Neuron (in vitro differentiated cells): ENCODE results near the gene APOC3.

ENCODE experiments used
- H2AFZ ChIP-seq: one replicate; pipeline ENCODE4 v1.6.1; 2013; ENCODE audit warnings: low read depth, mild to moderate bottlenecking, inconsistent platforms, low read length, moderate library complexity
- H3K27me3 ChIP-seq: one replicate; pipeline ENCODE4 v1.6.1; 2013; ENCODE audit warnings: low read length; ENCODE audit not compliant: insufficient read depth
- H3K36me3 ChIP-seq: one replicate; pipeline ENCODE4 v1.6.1; 2013; ENCODE audit warnings: low read length; ENCODE audit not compliant: insufficient read depth
- H3K4me1 ChIP-seq: one replicate; pipeline ENCODE4 v1.6.1; 2013; ENCODE audit warnings: low read length; ENCODE audit not compliant: insufficient read depth
- H3K4me3 ChIP-seq: 2 replicates; pipeline ENCODE4 v1.5.1; 2013; ENCODE audit warnings: mild to moderate bottlenecking, low read length, moderate library complexity
- H3K9me3 ChIP-seq: one replicate; pipeline ENCODE4 v1.6.1; 2013; ENCODE audit warnings: low read length

The APOC3 gene

DNA sequence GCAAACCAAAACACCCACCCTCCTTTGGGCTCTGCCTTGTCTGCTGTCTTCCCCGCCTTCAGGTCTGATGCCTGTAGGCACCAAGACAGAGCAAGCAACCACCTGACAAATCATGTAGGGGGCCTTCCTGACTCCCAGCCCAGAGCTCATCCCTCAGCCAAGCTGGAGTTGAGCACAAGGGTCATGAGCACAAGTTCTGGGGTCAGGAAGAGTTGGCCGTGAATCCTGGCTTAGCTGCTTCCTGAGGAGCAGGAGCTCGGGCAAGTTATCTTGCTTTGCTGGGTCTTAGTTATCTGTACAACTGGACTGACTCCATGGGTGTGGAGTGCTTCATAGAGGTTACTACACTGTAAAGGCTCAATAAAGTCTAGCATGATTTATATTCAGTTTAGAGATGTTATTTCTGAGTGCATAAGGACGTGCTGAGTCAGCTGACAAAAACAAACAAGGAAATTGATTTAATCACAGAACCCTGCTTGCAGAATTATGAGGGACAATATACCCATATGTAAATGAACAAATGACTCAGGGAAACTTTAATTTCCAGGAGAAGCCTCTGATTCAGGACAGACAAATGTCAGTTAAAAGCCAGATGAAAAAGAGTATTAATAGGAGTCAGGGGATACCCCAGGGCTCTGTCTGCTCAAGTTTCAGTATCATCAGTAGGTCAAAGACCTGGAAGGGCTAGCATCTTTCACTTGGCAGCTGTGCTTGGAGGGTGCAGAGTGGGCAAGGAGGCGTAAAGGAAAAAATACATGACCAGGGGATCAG, 22.7 kb downstream of the APOC3 start:
- Histone ChIP-seq H2AFZ (no peak overlapping the region), H3K27me3 (no peaks in the 10 kb centered on the region), H3K4me3 (no peak overlapping the region), H3K9me3 (no peaks in the 10 kb centered on the region), H3K36me3 (peaks cover 46% of the 10 kb centered on the region), H3K4me1 (no peaks in the 10 kb centered on the region)

DNA sequence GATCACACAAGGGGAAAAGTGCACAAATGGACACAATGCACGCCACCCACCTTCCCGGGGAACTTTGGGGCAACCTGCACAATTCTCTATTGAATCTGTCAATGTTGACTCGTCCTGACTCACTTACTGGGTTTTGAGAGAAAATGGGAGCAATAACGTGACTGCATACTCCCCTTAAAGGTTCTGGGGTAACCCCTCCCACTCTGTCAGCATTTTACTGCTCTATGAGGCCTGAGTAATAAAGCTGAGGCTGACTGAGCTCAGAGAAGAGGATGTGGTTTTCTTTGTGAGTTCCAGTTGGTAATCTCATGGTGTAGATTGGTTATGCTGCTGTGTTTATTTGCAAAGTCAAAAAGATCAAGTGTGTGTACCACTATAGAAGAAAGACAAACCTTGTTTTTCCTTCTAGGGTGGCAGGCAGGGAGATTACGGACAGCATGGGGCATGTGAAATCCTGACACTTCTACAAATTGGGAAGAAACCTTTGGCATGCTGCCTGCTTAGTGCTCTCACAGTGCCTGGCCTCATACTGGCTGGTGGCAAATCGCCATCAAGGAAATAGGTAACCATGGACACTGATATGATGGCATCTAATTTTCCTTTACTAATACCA, 23.9 kb downstream of the APOC3 start:
- Histone ChIP-seq H3K9me3 (no peaks in the 10 kb centered on the region), H3K36me3 (peaks cover 51% of the 10 kb centered on the region), H3K4me3 (no peak overlapping the region), H2AFZ (no peak overlapping the region), H3K4me1 (no peaks in the 10 kb centered on the region), H3K27me3 (no peaks in the 10 kb centered on the region)

DNA sequence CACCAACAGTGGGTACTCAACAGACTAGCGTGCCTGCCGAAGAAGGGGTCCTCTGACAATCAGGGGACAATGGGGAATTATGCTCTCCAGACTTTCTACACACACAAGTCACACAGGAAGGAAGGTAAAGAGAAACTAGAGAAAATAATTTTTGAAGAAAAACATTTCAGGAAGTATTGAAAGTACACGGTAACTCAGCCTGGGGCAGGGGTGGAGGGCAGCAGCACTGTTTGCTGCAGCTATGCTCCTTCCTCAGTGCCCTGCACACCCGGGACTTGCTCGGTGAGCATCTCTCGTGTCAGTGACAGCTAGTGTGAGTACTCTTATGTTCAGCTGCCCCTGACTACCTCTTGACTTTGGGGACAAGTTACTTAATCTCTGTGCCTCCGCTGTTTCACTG, 25.7 kb downstream of the APOC3 start:
- Histone ChIP-seq H3K4me1 (no peaks in the 10 kb centered on the region), H3K36me3 (peaks cover 53% of the 10 kb centered on the region), H3K4me3 (no peak overlapping the region), H3K27me3 (no peaks in the 10 kb centered on the region), H3K9me3 (no peaks in the 10 kb centered on the region), H2AFZ (no peak overlapping the region)

DNA sequence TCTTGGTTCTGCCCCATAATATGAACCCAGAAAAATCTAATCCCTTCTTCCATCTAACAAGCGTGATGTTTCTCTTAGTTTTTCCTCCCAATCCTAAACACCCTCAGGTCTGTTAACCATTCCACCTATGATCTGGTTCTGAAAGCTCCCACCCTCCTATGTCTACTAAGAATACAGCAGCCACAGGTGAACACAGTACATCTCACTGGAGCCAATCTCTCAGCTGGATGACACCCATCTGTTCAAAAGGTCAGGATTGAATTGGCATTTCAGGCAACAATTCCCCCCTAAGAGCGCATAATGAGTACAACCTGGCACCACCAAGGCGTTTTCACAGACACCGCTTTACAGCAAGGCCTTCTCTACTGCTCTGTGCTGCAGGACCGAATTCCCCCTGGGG, 26.7 kb downstream of the APOC3 start:
- no peaks in the 10 kb centered on the region for H3K9me3 ChIP-seq
- peaks cover 62% of the 10 kb centered on the region for H3K36me3 ChIP-seq
- no peak overlapping the region for H2AFZ ChIP-seq
- H3K4me3 ChIP-seq, result no peak overlapping the region
- no peaks in the 10 kb centered on the region for H3K4me1 ChIP-seq
- no peaks in the 10 kb centered on the region for H3K27me3 ChIP-seq

DNA sequence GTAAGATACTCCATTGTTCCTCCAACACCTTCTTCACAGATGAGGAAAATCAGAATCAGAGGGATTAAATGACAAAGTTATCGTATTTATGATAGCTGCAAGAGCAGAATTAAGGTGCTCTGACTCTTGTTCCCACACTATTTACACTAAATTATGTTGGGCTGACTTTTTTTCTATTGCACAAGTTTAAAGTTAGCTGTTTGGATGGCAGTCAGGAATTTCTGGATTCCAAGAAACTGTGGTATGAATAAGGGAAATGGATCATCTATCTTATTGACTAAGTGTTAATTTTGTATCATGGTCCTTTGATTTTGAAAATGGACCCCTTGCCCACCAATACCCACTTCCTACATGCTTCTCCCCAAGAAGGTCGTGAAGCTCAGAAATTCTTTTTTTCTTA, 27.6 kb downstream of the APOC3 start:
- no peaks in the 10 kb centered on the region for H3K4me1 ChIP-seq
- no peaks in the 10 kb centered on the region for H3K9me3 ChIP-seq
- peaks cover 69% of the 10 kb centered on the region for H3K36me3 ChIP-seq
- H3K4me3 ChIP-seq, result no peak overlapping the region
- no peak overlapping the region for H2AFZ ChIP-seq
- H3K27me3 ChIP-seq, result no peaks in the 10 kb centered on the region

DNA sequence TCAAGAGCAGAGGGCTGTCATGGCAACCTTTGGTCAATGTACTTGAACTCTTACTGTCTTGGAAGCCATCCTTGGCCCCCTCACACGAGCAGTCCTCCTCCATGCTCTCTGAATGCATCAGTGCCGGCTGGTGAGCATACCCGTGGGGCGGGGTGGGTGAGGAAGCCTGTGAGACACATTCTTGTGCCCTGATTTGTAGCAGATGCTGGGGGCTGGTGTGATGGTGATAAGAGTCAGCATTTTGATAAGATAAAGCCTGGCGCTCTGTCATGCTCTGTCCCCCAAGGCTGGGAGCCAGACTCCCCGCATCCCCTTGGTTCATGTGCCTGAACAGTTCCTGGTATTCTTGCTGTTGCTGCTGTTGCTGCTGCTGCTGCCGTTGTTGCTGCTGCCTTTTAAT, 28.2 kb downstream of the APOC3 start:
- Histone ChIP-seq H3K36me3 (peaks cover 68% of the 10 kb centered on the region), H3K4me1 (no peaks in the 10 kb centered on the region), H3K9me3 (no peaks in the 10 kb centered on the region), H3K4me3 (no peak overlapping the region), H2AFZ (no peak overlapping the region), H3K27me3 (no peaks in the 10 kb centered on the region)

DNA sequence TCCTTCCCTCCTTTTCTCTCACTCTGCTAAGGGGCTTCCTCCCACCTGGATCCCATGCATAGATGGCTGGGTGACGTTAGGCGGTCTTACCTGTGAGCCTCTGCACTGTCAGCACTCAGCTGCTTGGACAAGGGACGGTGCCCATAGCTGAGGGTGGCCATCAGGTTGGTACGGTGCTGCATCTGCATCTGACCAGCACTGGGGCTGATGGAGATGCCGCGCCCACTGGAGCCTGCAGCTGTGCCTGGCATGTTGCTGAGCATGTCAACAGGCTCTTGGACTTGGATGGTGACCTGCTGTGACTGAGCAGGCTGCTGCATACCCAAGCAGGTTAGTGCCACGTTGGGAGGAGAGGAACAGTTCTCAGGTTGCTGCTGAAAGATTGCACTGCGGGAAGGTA, 29.5 kb downstream of the APOC3 start:
- Histone ChIP-seq H3K9me3 (no peaks in the 10 kb centered on the region), H3K4me3 (no peak overlapping the region), H3K4me1 (no peaks in the 10 kb centered on the region), H3K36me3 (peaks cover 67% of the 10 kb centered on the region), H2AFZ (no peak overlapping the region), H3K27me3 (no peaks in the 10 kb centered on the region)

DNA sequence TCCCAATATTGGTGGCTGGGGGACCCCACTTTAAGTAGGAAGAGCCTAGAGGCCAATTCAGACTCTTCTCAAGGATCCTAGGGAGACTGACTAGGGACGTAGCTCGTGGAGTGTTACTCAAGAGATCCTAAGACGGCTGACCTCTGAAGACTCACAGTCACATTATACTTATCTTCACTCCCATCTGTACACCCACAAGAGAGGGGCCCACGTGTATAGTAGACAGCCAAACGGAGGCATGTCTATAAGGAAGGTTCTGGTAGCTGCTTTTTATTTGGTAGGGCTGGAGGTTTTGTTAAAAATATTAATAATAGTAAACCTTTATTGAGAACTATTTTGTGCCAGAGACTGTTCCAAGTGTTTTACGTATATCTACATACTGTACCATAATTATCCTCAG, 30.6 kb downstream of the APOC3 start:
- Histone ChIP-seq H3K9me3 (no peaks in the 10 kb centered on the region), H3K36me3 (peaks cover 71% of the 10 kb centered on the region)

DNA sequence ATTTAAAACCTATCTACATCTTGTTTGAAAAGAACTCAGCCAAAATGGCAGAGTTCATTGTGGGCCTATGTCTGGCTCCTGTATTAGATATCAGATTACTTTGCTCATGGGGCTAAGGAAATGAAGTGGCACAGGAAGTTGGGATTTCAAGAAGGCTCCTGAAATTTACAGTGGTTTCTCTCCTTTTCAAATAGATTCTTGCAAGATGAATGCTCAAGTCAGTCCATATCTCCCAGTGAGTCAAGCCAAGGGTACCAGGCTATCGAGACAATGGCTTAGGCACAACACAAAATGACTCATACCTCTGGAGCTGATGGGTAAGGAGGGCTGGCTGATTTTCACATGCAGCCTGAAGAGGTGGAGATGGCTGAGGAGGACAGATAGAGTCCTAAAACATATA, 31.8 kb downstream of the APOC3 start:
- H3K27me3 ChIP-seq, result no peaks in the 10 kb centered on the region
- H3K4me1 ChIP-seq, result no peaks in the 10 kb centered on the region
- H2AFZ ChIP-seq, result no peak overlapping the region
- no peak overlapping the region for H3K4me3 ChIP-seq
- peaks cover 75% of the 10 kb centered on the region for H3K36me3 ChIP-seq
- no peaks in the 10 kb centered on the region for H3K9me3 ChIP-seq

More for the DNA sequence above, 30.6 kb downstream of the APOC3 start:
- Histone ChIP-seq H3K4me3 (no peak overlapping the region), H3K27me3 (no peaks in the 10 kb centered on the region), H3K4me1 (no peaks in the 10 kb centered on the region), H2AFZ (no peak overlapping the region)

DNA sequence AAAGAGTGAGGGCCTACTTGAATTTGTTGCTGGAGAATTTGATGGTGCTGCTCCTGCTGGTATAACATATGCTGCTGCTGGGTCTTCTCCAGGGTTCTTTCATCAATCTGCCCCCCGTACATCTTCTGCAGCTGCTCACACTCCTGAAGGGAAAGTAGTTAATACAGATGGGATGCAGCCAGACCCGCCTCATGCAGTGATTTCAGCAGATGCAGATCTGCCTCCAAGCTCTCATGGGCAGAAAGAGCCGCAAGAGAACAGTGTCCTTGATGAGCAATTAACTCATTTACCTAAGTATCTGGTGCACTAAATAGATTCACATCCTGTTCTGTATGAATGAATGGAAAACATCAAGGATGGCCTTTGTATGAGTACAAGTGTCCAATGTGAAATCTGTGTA, 32.5 kb downstream of the APOC3 start:
- peaks cover 77% of the 10 kb centered on the region for H3K36me3 ChIP-seq
- no peaks in the 10 kb centered on the region for H3K9me3 ChIP-seq
- H3K4me1 ChIP-seq, result no peaks in the 10 kb centered on the region
- H2AFZ ChIP-seq, result no peak overlapping the region
- H3K4me3 ChIP-seq, result no peak overlapping the region
- no peaks in the 10 kb centered on the region for H3K27me3 ChIP-seq

DNA sequence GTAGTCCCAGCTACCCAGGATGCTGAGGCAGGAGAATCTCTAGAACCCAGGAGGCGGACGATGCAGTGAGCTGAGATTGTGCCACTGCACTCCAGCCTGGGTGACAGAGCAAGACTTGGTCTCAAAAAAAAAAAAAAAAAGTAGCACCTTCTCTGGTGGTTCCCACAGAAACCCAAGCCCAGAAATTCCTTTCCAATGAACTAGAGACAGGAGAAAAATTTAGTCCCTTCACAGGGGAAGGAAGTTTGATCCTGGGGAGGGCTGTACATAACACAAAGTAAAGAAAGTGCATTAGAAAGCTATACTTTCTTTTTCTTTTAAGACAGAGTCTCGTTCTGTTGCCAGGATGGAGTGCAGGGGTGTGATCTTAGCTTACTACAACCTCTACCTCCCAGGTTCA, 33.2 kb downstream of the APOC3 start:
- Histone ChIP-seq H3K36me3 (peaks cover 78% of the 10 kb centered on the region), H3K27me3 (no peaks in the 10 kb centered on the region), H2AFZ (no peak overlapping the region), H3K9me3 (no peaks in the 10 kb centered on the region), H3K4me3 (no peak overlapping the region), H3K4me1 (no peaks in the 10 kb centered on the region)

DNA sequence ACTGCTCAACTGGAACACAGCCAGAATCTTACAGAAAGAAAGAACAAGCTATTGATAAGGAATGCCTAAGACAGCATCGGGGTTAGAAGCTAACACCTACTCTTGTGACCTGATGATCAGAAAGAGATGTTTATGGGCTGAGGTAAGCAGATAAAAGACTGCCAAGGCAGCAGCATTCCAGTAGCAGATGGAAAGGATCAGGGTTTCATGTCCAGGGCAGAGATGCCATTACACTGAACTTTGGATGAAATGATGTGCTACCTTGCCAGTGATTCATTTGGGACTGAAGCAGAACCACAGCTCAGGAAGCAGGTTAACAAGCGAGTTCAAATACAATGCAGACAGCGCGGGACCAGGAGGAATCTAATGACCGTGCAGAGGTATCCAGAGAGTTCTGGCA, 34.8 kb downstream of the APOC3 start:
- Histone ChIP-seq H3K4me3 (no peak overlapping the region), H3K36me3 (peaks cover 76% of the 10 kb centered on the region), H3K4me1 (no peaks in the 10 kb centered on the region)

DNA sequence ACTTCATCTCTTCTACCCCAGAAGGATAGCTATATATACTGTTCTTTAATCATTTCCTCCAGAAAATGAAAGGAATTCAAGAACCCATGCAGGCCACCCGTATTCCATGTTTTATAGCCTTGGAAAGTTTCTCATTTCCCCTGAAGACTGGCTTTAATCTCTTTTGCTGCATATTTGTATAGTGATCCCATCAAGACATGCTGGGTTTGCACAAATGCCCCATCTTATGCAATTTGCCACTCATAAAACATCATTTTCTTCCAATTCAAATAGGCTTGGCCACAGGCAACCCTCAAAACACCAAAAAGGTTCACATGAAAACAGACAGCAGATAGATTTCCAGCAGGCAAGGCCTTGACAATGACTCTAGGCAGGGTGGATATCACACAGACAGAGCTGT, 36.0 kb downstream of the APOC3 start:
- Histone ChIP-seq H2AFZ (no peak overlapping the region), H3K27me3 (no peaks in the 10 kb centered on the region), H3K9me3 (no peaks in the 10 kb centered on the region), H3K4me3 (no peak overlapping the region), H3K36me3 (peaks cover 81% of the 10 kb centered on the region), H3K4me1 (no peaks in the 10 kb centered on the region)

More for the DNA sequence above, 34.8 kb downstream of the APOC3 start:
- Histone ChIP-seq H2AFZ (no peak overlapping the region), H3K27me3 (no peaks in the 10 kb centered on the region), H3K9me3 (no peaks in the 10 kb centered on the region)
